ENCODE measurements around the gene FCRLB.

The FCRLB gene

GRCh38 chr1:161773791-161774190 lies 52.4 kb downstream of the FCRLB start:
- DNase-seq (ENCODE audit: low read depth): no peak
- no peak overlapping the region for H3K4me3 ChIP-seq (ENCODE audit: control insufficient read depth, low read depth, low read length)
- TF ChIP-seq CTCF (IDR thresholded peaks at IDR 0.05; ENCODE audit: control insufficient read depth, insufficient read depth, low read depth, low read length, missing control alignments): no peak

DNA sequence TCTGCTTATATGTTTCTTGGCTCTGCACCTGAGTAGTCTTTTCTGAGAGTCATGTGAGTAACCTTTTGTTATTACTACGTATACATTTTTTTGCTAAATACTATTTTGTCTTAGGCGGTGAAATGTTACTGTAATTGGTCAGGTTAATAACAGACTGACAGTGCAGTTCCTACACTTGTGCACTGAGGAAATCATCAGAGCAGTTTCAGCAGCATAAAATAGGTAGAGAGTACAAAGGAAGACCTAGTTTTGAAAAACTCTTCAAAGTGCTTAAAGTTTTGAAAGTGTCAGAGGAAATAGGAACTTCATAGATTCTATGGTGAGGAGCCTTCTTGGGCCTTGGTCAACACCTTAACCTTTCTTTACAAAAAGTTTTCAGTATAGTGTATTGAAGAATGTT lies 55.9 kb downstream of the FCRLB start:
- no peak for DNase-seq (ENCODE audit: low read depth)
- no peak overlapping the region for H3K4me3 ChIP-seq (ENCODE audit: control insufficient read depth, low read depth, low read length)
- no peak for TF ChIP-seq CTCF (IDR thresholded peaks at IDR 0.05; ENCODE audit: control insufficient read depth, insufficient read depth, low read depth, low read length, missing control alignments)
